Hepatocyte (in vitro differentiated cells): ENCODE data around the gene CEBPG.

ENCODE experiments used
- CTCF ChIP-seq: fragments of 200-600 bp; sonication (generic); IDR thresholded peaks from 2 replicates; pipeline ENCODE4 v1.5.1; 2016; ENCODE audit warnings: antibody characterized with exemption, mild to moderate bottlenecking; ENCODE audit not compliant: poor library complexity
- EZH2 ChIP-seq: fragments of 200-600 bp; sonication (generic); IDR thresholded peaks from 2 replicates; pipeline ENCODE4 v1.6.1; 2016; ENCODE audit warnings: antibody characterized with exemption, mild to moderate bottlenecking, borderline replicate concordance
- EZH2phosphoT487 ChIP-seq: fragments of 200-600 bp; sonication (generic); IDR thresholded peaks from one replicate; pipeline ENCODE4 v1.6.1; 2018; ENCODE audit warnings: antibody characterized with exemption, mild to moderate bottlenecking, low read depth, moderate library complexity; ENCODE audit not compliant: unreplicated experiment, severe bottlenecking

- TF ChIP-seq CTCF (no peak), EZH2 (no peak), EZH2phosphoT487 (no peak)
Observed at GRCh38 chr19:33396701-33397535, 23.4 kb downstream of the CEBPG start.
